ENCODE measurements around the gene POU6F2. TPM values are rescaled to one million over a fixed set of nuclear protein-coding genes. Genes with fewer than 3 reads are reported as not detected.

Gene POU6F2
- total RNA-seq, 4 donors from 2014 or later: 0.91 TPM; not detected in 3

GRCh38 chr7:39453743-39454355 is 476.1 kb downstream of the POU6F2 start:
- intact Hi-C loops (cut with DNase I; ENCODE audit: low total_unique reads): no loop called here

GRCh38 chr7:39458061-39458745 is 480.5 kb downstream of the POU6F2 start:
- Histone ChIP-seq H3K4me3 (no peak overlapping the region), H3K36me3 (no peaks in the 10 kb centered on the region), H3K27me3 (no peaks in the 10 kb centered on the region), H3K27ac (no peak overlapping the region), H3K9me3 (no peaks in the 10 kb centered on the region), H3K4me1 (no peaks in the 10 kb centered on the region)
- TF ChIP-seq POLR2A (IDR thresholded peaks at IDR 0.05) (no peak), CTCF (IDR thresholded peaks at IDR 0.05) (no peak)
- intact Hi-C loops (cut with DNase I; ENCODE audit: low total_unique reads): no loop called here
- DNase-seq: no peak

More at GRCh38 chr7:39453743-39454355, 476.1 kb downstream of the POU6F2 start:
- H3K36me3 ChIP-seq: no peaks in the 10 kb centered on the region
- no peaks in the 10 kb centered on the region for H3K9me3 ChIP-seq
- TF ChIP-seq CTCF (IDR thresholded peaks at IDR 0.05) (no peak), POLR2A (IDR thresholded peaks at IDR 0.05) (no peak)
- no peaks in the 10 kb centered on the region for H3K27me3 ChIP-seq
- H3K4me1 ChIP-seq: no peaks in the 10 kb centered on the region
- H3K27ac ChIP-seq: no peak overlapping the region
- DNase-seq: no peak
- H3K4me3 ChIP-seq: no peak overlapping the region

- no peaks in the 10 kb centered on the region for H3K36me3 ChIP-seq
- intact Hi-C loops (cut with DNase I; ENCODE audit: low total_unique reads): no loop called here
These were observed 481.9 kb downstream of the POU6F2 start for GRCh38 chr7:39459636-39460035.

DNA sequence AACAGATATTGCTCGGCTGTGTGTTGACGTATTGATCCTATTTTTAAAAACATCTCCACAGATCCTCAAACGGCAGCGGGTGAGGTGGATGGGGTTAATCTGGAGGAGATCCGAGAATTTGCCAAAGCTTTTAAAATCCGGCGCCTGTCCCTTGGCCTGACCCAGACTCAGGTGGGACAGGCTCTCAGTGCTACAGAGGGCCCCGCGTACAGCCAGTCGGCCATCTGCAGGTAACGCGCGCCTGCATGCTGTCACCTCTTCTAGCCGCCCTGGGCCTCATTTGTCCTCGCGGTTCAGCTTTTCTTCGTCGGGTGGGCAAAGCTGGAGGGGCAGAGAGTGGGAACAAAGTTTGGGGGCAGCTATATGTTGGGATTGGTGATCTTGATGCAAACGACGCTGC is 482.8 kb downstream of the POU6F2 start:
- H3K4me1 ChIP-seq: no peaks in the 10 kb centered on the region
- DNase-seq: no peak
- no peaks in the 10 kb centered on the region for H3K9me3 ChIP-seq
- no peaks in the 10 kb centered on the region for H3K27me3 ChIP-seq
- H3K27ac ChIP-seq: no peak overlapping the region
- intact Hi-C loops (cut with DNase I; ENCODE audit: low total_unique reads): no loop called here
- no peaks in the 10 kb centered on the region for H3K36me3 ChIP-seq
- no peak overlapping the region for H3K4me3 ChIP-seq
- no peak for TF ChIP-seq POLR2A (IDR thresholded peaks at IDR 0.05)
- TF ChIP-seq CTCF (IDR thresholded peaks at IDR 0.05): no peak

More at GRCh38 chr7:39459636-39460035, 481.9 kb downstream of the POU6F2 start:
- H3K9me3 ChIP-seq: no peaks in the 10 kb centered on the region
- H3K4me1 ChIP-seq: no peaks in the 10 kb centered on the region
- no peak for TF ChIP-seq POLR2A (IDR thresholded peaks at IDR 0.05)
- TF ChIP-seq CTCF (IDR thresholded peaks at IDR 0.05): no peak
- H3K27ac ChIP-seq: no peak overlapping the region
- H3K27me3 ChIP-seq: no peaks in the 10 kb centered on the region
- no peak overlapping the region for H3K4me3 ChIP-seq
- no peak for DNase-seq

DNA sequence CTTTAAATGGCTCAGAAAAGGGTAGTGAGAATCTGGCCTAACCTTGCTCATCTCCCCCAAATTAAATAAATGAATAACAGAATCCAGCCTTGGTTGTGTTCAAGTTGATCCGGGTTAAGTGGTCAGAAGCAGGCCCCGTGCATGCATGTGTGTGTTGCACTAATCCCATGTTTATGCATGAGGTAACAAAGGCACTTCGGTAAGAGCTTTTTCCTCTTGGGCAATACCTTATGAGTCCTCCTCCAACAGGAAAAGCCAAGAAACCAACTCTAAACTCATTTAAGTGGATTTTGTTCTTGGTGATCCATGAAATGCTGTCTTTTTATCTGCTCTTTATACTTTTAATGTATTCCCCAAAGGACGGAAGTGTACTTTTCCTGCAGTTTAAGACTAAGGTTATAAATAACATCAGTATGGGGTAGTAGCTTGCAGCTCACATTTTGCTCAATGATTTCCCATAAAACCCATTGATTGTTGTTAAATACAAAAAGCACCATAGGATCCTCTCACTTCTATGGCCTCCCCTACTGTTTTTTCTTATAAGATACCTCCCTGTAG is 483.6 kb downstream of the POU6F2 start:
- H3K4me3 ChIP-seq: no peak overlapping the region
- intact Hi-C loops (cut with DNase I; ENCODE audit: low total_unique reads): no loop called here
- no peak overlapping the region for H3K27ac ChIP-seq
- H3K9me3 ChIP-seq: no peaks in the 10 kb centered on the region
- TF ChIP-seq CTCF (IDR thresholded peaks at IDR 0.05) (no peak), POLR2A (IDR thresholded peaks at IDR 0.05) (no peak)
- no peak for DNase-seq
- H3K36me3 ChIP-seq: no peaks in the 10 kb centered on the region
- H3K27me3 ChIP-seq: no peaks in the 10 kb centered on the region
- H3K4me1 ChIP-seq: no peaks in the 10 kb centered on the region
